DND-41 (cell line): Measurements from ENCODE around the gene TTLL11.

Source experiments
- EZH2 ChIP-seq: IDR thresholded peaks from 3 replicates; pipeline ENCODE4 v1.6.1; 2012; ENCODE audit warnings: borderline replicate concordance, low read depth, mild to moderate bottlenecking, moderate library complexity, low read length, inconsistent platforms; ENCODE audit not compliant: severe bottlenecking
- TF ChIP-seq, protein P1 (sequence below): IDR thresholded peaks from 2 replicates; pipeline ENCODE4 v1.5.1; 2012; ENCODE audit warnings: borderline replicate concordance, low read length, moderate library complexity, mild to moderate bottlenecking; ENCODE audit not compliant: poor library complexity, severe bottlenecking; ENCODE audit errors: extremely low read depth

DNA sequence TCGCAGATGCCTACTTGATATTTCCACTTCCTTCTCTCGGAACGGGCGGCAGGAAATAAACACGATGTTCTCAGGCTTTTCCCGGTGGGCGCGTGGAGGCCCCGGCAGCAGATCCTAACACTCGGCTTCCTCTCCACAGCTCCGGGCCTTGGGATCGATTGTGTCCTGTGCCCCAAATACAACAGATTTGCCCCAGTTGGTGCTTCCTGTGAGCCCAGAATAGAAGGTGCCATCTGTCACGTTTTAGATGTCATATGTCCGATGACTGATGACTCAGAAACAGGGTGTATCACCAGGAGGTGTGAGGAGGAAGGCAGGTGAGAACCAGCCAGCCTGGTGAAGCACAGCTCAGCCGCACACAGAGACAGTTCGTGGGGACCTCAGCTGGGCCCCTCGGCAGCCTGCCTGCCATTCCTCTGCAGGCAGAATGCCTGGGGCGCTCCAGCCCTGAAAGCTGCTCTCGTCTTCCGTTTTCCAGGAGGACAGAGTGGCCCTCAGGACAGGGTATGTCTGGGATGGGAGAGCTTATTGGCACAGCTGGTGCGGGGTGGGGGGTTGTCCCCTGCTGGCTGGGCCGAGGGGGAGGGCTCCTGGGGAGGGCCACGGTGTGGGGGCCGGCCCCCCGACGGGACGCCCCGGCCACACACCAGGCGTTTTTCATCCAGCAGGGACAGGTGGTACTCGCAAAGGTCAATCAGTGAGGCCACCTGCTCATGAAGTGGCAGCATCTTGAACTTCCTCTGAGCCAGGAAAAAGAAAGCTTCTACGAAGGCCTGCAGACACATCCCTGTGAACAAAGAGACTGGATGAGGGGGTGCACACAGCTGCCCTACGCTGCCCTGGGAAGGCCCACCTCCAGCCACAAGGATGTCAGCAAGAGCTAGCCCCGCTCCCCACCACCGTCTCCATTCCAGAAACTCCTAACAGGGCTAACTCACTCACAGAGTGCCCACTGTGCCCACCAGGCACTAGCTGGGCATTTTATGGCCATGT lies 270.7 kb downstream of the TTLL11 start:
- TF ChIP-seq EZH2: no peak
- TF ChIP-seq, protein P1, sequence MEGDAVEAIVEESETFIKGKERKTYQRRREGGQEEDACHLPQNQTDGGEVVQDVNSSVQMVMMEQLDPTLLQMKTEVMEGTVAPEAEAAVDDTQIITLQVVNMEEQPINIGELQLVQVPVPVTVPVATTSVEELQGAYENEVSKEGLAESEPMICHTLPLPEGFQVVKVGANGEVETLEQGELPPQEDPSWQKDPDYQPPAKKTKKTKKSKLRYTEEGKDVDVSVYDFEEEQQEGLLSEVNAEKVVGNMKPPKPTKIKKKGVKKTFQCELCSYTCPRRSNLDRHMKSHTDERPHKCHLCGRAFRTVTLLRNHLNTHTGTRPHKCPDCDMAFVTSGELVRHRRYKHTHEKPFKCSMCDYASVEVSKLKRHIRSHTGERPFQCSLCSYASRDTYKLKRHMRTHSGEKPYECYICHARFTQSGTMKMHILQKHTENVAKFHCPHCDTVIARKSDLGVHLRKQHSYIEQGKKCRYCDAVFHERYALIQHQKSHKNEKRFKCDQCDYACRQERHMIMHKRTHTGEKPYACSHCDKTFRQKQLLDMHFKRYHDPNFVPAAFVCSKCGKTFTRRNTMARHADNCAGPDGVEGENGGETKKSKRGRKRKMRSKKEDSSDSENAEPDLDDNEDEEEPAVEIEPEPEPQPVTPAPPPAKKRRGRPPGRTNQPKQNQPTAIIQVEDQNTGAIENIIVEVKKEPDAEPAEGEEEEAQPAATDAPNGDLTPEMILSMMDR: no peak
